WTC11 (cell line): ENCODE measurements around the gene SEMA4D. TPM values are rescaled to one million over a fixed set of nuclear protein-coding genes. Genes with fewer than 3 reads are reported as not detected.
A peak's percentile ranks its signal among the peaks of the same experiment; 100 is the strongest.

Source experiments
- ATAC-seq: fragments of 200-7000 bp; cut with Tn5 transposase; 2 replicates; pipeline ENCODE4 v1.10.0; 2021; ENCODE audit warnings: mild to moderate bottlenecking, moderate library complexity
- CTCF ChIA-PET: fragments of 300-600 bp; sonication (Branson Sonifier 250); formaldehyde crosslinking; loops from one replicate; lab custom pipeline; 2021; ENCODE audit warnings: antibody characterized with exemption; lab: Charles Lee
- POLR2A ChIA-PET: fragments of 350-600 bp; sonication (Branson Sonifier 250); formaldehyde crosslinking; loops from one replicate; lab custom pipeline; 2021; ENCODE audit warnings: antibody characterized with exemption; lab: Charles Lee
- DNase-seq: peaks from one replicate; pipeline ENCODE4 v3.0.0; 2021; ENCODE audit warnings: low spot score
- H3K27ac Mint-ChIP-seq: 2 replicates; pipeline ENCODE4 v1.8.0; 2021; ENCODE audit warnings: mixed read lengths
- H3K27me3 Mint-ChIP-seq: 2 replicates; pipeline ENCODE4 v1.8.0; 2021; ENCODE audit warnings: low read depth, mild to moderate bottlenecking, moderate library complexity, mixed read lengths
- H3K36me3 Mint-ChIP-seq: 2 replicates; pipeline ENCODE4 v1.8.0; 2021; ENCODE audit warnings: mixed read lengths
- H3K4me1 Mint-ChIP-seq: 2 replicates; pipeline ENCODE4 v1.8.0; 2022; ENCODE audit warnings: mixed read lengths
- H3K4me3 Mint-ChIP-seq: 2 replicates; pipeline ENCODE4 v1.8.0; 2021; ENCODE audit warnings: mild to moderate bottlenecking, moderate library complexity, mixed read lengths
- H3K9me3 Mint-ChIP-seq: 2 replicates; pipeline ENCODE4 v1.8.0; 2021; ENCODE audit warnings: mixed read lengths
- ARID4B ChIP-seq: sonication (generic); formaldehyde crosslinking; IDR thresholded peaks from 2 replicates; pipeline ENCODE4 v1.8.0; 2023; ENCODE audit warnings: missing genetic modification reagents, mild to moderate bottlenecking, borderline replicate concordance
- ATF1 ChIP-seq: sonication (generic); formaldehyde crosslinking; IDR thresholded peaks from 2 replicates; pipeline ENCODE4 v1.8.1; 2023; ENCODE audit warnings: mild to moderate bottlenecking, moderate library complexity, missing genetic modification reagents
- CBFB ChIP-seq: sonication (generic); formaldehyde crosslinking; IDR thresholded peaks from 2 replicates; pipeline ENCODE4 v1.8.1; 2022; ENCODE audit warnings: mild to moderate bottlenecking, low read depth, missing genetic modification reagents
- E2F5 ChIP-seq: sonication (generic); formaldehyde crosslinking; IDR thresholded peaks from 2 replicates; pipeline ENCODE4 v1.8.1; 2022; ENCODE audit warnings: mild to moderate bottlenecking, moderate library complexity, missing genetic modification reagents
- MAX ChIP-seq: sonication (generic); formaldehyde crosslinking; IDR thresholded peaks from 2 replicates; pipeline ENCODE4 v1.8.0; 2022; ENCODE audit warnings: mild to moderate bottlenecking, missing genetic modification reagents
- NR1H2 ChIP-seq: sonication (generic); formaldehyde crosslinking; IDR thresholded peaks from 2 replicates; pipeline ENCODE4 v1.9.0; 2021; ENCODE audit warnings: mild to moderate bottlenecking, moderate library complexity, missing genetic modification reagents
- NR3C1 ChIP-seq: sonication (generic); formaldehyde crosslinking; conservative IDR thresholded peaks from 2 replicates; pipeline ENCODE4 v1.8.1; 2023; ENCODE audit warnings: low read depth, mild to moderate bottlenecking, missing genetic modification reagents
- SMAD4 ChIP-seq: sonication (generic); formaldehyde crosslinking; IDR thresholded peaks from 2 replicates; pipeline ENCODE4 v1.8.0; 2022; ENCODE audit warnings: mild to moderate bottlenecking, missing genetic modification reagents
- TEAD1 ChIP-seq: sonication (generic); formaldehyde crosslinking; IDR thresholded peaks from 2 replicates; pipeline ENCODE4 v1.8.0; 2022; ENCODE audit warnings: mild to moderate bottlenecking, missing genetic modification reagents
- TEAD4 ChIP-seq: sonication (generic); formaldehyde crosslinking; IDR thresholded peaks from 2 replicates; pipeline ENCODE4 v1.8.0; 2022; ENCODE audit warnings: mild to moderate bottlenecking, missing genetic modification reagents
- ZNF263 ChIP-seq: sonication (generic); formaldehyde crosslinking; IDR thresholded peaks from 2 replicates; pipeline ENCODE4 v1.8.1; 2022; ENCODE audit warnings: low read depth, mild to moderate bottlenecking, moderate library complexity, missing genetic modification reagents
- ZNF532 ChIP-seq: fragments of 250-450 bp; sonication (Bioruptor Pico); IDR thresholded peaks from 2 replicates; pipeline ENCODE4 v1.9.0; 2021; ENCODE audit warnings: mild to moderate bottlenecking, borderline replicate concordance
- ZNF671 ChIP-seq: fragments of 250-450 bp; sonication (Bioruptor Pico); IDR thresholded peaks from 2 replicates; pipeline ENCODE4 v1.8.0; 2021; ENCODE audit warnings: mild to moderate bottlenecking
- total RNA-seq: library from RNA; stranded (reverse); gene quantifications from 3 replicates; pipeline ENCODE4 v1.2.3, GENCODE V29; 2021
- TF ChIP-seq, protein P1 (sequence below): sonication (generic); formaldehyde crosslinking; IDR thresholded peaks from 2 replicates; pipeline ENCODE4 v1.8.0; 2022; ENCODE audit warnings: mild to moderate bottlenecking, missing genetic modification reagents
- TF ChIP-seq, protein P2 (sequence below): sonication (generic); formaldehyde crosslinking; IDR thresholded peaks from 2 replicates; pipeline ENCODE4 v1.8.1; 2023; ENCODE audit warnings: mild to moderate bottlenecking, missing genetic modification reagents, moderate library complexity

The SEMA4D gene
- total RNA-seq, 1 experiment from 2014 or later: 67.8 TPM

DNA sequence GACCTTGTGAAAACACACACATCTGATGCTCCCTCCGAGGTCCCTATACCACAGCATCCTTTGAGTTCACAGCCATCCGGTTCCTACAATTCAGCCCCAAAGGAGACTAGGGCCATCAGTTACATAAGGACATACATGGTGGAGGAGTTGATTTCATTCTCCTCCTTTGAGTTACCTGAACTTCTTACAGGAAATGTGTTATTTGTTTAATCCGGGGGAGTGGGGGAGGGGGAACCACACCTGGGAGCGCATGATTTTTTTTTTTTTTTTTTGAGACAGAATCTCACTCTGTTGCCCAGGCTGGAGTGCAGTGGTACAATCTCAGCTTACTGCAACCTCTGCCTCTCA, 30.7 kb downstream of the SEMA4D start (continued):
- TF ChIP-seq ARID4B (CRISPR knock-in tag) (no peak), ZNF263 (CRISPR knock-in tag) (no peak), TEAD1 (no peak), MAX (CRISPR knock-in tag) (no peak), CBFB (CRISPR knock-in tag) (no peak), ZNF532 (CRISPR knock-in tag) (no peak)
- TF ChIP-seq, protein P1, sequence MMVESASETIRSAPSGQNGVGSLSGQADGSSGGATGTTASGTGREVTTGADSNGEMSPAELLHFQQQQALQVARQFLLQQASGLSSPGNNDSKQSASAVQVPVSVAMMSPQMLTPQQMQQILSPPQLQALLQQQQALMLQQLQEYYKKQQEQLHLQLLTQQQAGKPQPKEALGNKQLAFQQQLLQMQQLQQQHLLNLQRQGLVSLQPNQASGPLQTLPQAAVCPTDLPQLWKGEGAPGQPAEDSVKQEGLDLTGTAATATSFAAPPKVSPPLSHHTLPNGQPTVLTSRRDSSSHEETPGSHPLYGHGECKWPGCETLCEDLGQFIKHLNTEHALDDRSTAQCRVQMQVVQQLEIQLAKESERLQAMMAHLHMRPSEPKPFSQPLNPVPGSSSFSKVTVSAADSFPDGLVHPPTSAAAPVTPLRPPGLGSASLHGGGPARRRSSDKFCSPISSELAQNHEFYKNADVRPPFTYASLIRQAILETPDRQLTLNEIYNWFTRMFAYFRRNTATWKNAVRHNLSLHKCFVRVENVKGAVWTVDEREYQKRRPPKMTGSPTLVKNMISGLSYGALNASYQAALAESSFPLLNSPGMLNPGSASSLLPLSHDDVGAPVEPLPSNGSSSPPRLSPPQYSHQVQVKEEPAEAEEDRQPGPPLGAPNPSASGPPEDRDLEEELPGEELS (CRISPR knock-in tag): no peak
- TF ChIP-seq, protein P2, sequence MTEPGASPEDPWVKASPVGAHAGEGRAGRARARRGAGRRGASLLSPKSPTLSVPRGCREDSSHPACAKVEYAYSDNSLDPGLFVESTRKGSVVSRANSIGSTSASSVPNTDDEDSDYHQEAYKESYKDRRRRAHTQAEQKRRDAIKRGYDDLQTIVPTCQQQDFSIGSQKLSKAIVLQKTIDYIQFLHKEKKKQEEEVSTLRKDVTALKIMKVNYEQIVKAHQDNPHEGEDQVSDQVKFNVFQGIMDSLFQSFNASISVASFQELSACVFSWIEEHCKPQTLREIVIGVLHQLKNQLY (CRISPR knock-in tag): no peak

DNA sequence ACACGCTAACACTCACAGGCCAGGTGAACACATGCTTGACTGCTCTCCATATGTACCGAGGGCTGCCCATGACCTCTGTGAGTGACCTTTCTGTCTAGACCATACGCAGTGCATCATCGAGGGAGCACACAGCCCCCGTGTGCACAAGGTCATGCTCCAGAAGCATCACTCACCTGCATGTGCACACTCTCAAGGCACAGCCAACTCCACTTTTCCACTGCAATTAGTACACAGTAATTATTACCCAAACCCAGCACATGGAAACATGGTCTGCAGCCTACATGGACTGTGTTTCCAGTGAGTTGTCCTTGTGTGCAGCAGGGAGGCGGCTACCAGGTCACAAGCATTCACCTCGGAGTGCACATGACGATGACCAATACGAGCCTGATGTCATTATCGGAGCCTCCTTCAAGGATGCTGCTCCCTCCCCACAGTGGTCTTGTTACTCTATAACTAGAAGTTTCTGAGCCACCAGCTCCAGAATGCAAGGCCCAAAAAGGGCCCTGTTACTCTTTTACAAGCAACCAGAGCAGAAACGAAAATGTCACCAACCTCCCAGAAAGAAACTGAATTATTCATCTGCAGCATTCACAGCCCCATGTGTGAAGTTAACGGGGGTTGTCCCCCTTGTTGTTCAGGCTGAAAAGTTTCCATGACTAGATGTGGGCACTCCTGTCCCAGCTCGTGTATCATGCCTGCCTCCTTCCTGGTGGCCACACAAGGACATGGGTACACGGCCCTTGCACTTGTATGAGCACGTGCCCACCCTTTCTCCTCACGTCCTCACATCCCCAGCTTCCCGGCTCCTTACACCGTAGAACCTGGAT, 31.2 kb downstream of the SEMA4D start:
- H3K36me3 Mint-ChIP-seq: peaks cover 5% of the 10 kb centered on the region; the same call in 1 of the 2 replicates
- ATAC-seq: no peak
- DNase-seq: no peak
- H3K27me3 Mint-ChIP-seq: no peaks in the 10 kb centered on the region
- H3K4me3 Mint-ChIP-seq: no peak overlapping the region
- peak overlapping the region; percentile 69 for H3K27ac Mint-ChIP-seq
- H3K9me3 Mint-ChIP-seq: no peaks in the 10 kb centered on the region
- CTCF ChIA-PET: interaction anchor here (0.7 to 1.4 kb wide), 2 partner anchors 37 to 93 kb away, joined by 3 read pairs; no protein-coding TSS in a partner anchor
- TF ChIP-seq ARID4B (CRISPR knock-in tag) (no peak), E2F5 (CRISPR knock-in tag) (no peak), ZNF263 (CRISPR knock-in tag) (no peak), TEAD4 (CRISPR knock-in tag) (no peak), ATF1 (CRISPR knock-in tag) (no peak), NR1H2 (CRISPR knock-in tag) (no peak), NR3C1 (no peak), ZNF671 (CRISPR knock-in tag) (no peak), SMAD4 (CRISPR knock-in tag) (no peak)
- TF ChIP-seq, protein P2 (CRISPR knock-in tag): no peak
- peaks cover 83% of the 10 kb centered on the region for H3K4me1 Mint-ChIP-seq
- POLR2A ChIA-PET: no interaction called here
